H1 (cell line): ENCODE measurements around the gene DHRS3. TPM values are rescaled to one million over a fixed set of nuclear protein-coding genes. Genes with fewer than 3 reads are reported as not detected.

Source experiments
- CTCF ChIA-PET: fragments of 300-600 bp; sonication (Branson Sonifier 250); formaldehyde crosslinking; loops from one replicate; lab custom pipeline; 2021; ENCODE audit not compliant: partially characterized antibody; lab: Charles Lee
- POLR2A ChIA-PET: fragments of 300-600 bp; sonication (Branson Sonifier 250); formaldehyde crosslinking; loops from one replicate; lab custom pipeline; 2021; ENCODE audit warnings: inconsistent platforms; ENCODE audit not compliant: partially characterized antibody; lab: Charles Lee
- DNase-seq, 2 experiments: peaks; one replicate each; pipeline versions ENCODE4 v3.0.0 to v3.0.0-alpha.2; 2010 to 2022; ENCODE audit warnings: low spot score in 2 of 2, low read depth in 1 of 2, mixed read lengths in 1 of 2
- FAIRE-seq: peaks from 2 replicates; lab custom pipeline; 2011; peaks lifted over from hg19 to GRCh38; lab: Jason Lieb, UNC
- H2AFZ ChIP-seq: 2 replicates; pipeline ENCODE4 v1.8.1; 2012; ENCODE audit warnings: low read length, inconsistent platforms
- H2AK5ac ChIP-seq: 2 replicates; pipeline ENCODE4 v1.6.1; 2013; ENCODE audit warnings: low read depth, low read length
- H2BK120ac ChIP-seq: replicated peaks from 2 replicates; pipeline ENCODE3; 2013; ENCODE audit warnings: low read depth, low read length, inconsistent platforms
- H2BK12ac ChIP-seq: 2 replicates; pipeline ENCODE4 v1.6.1; 2013; ENCODE audit warnings: low read depth, low read length
- H2BK15ac ChIP-seq: 2 replicates; pipeline ENCODE4 v1.6.1; 2013; ENCODE audit warnings: low read length
- H2BK20ac ChIP-seq: 2 replicates; pipeline ENCODE4 v1.6.1; 2013; ENCODE audit warnings: low read length
- H2BK5ac ChIP-seq: 2 replicates; pipeline ENCODE4 v1.6.1; 2013; ENCODE audit warnings: low read depth, low read length
- H3K14ac ChIP-seq: 2 replicates; pipeline ENCODE4 v1.6.1; 2013; ENCODE audit warnings: inconsistent platforms; ENCODE audit not compliant: insufficient read length
- H3K18ac ChIP-seq: 2 replicates; pipeline ENCODE4 v1.6.1; 2013; ENCODE audit warnings: low read length; ENCODE audit errors: extremely low read depth
- H3K23ac ChIP-seq: 2 replicates; pipeline ENCODE4 v1.6.1; 2013; ENCODE audit warnings: inconsistent platforms; ENCODE audit not compliant: insufficient read length
- H3K23me2 ChIP-seq: 2 replicates; pipeline ENCODE4 v1.6.1; 2013; ENCODE audit warnings: low read depth, low read length
- H3K27ac ChIP-seq: 2 replicates; pipeline ENCODE4 v1.6.1; 2011; ENCODE audit warnings: low read depth, low read length, inconsistent platforms
- H3K27me3 ChIP-seq, 4 experiments: replicated peaks in 1 of 4; 1 replicate in 1 of 4; 2 replicates in 3 of 4; pipeline versions ENCODE4 v1.6.1 to v1.8.1; 2011 to 2013; ENCODE audit warnings: low read length in 3 of 4, mild to moderate bottlenecking in 3 of 4, inconsistent platforms in 2 of 4, mixed read lengths in 2 of 4, moderate library complexity in 1 of 4; ENCODE audit not compliant: control insufficient read depth in 3 of 4, insufficient read depth in 3 of 4; ENCODE audit errors: extremely low read depth in 1 of 4
- H3K36me3 ChIP-seq, 4 experiments: 2 replicates each; pipeline versions ENCODE4 v1.6.1 to v1.8.1; 2011 to 2013; ENCODE audit warnings: mild to moderate bottlenecking in 4 of 4, low read length in 3 of 4, moderate library complexity in 2 of 4, control low read depth in 1 of 4, inconsistent platforms in 1 of 4; ENCODE audit not compliant: insufficient read depth in 4 of 4, control insufficient read depth in 2 of 4
- H3K4ac ChIP-seq: replicated peaks from 2 replicates; pipeline ENCODE3; 2013; ENCODE audit warnings: low read length, low read depth, mixed read lengths, inconsistent platforms; ENCODE audit not compliant: insufficient read length
- H3K4me1 ChIP-seq, 4 experiments: replicated peaks in 1 of 4; 1 replicate in 1 of 4; 2 replicates in 3 of 4; pipeline versions ENCODE4 v1.6.1 to v1.8.1; 2011 to 2013; ENCODE audit warnings: low read length in 3 of 4, inconsistent platforms in 2 of 4, mixed read lengths in 1 of 4; ENCODE audit not compliant: insufficient read depth in 4 of 4, control insufficient read depth in 3 of 4
- H3K4me2 ChIP-seq, 2 experiments: 2 replicates each; pipeline versions ENCODE4 v1.6.1 to v1.8.1; 2011 to 2013; ENCODE audit warnings: low read depth in 2 of 2, low read length in 2 of 2, control low read depth in 1 of 2, inconsistent platforms in 1 of 2, mild to moderate bottlenecking in 1 of 2; ENCODE audit not compliant: insufficient read depth in 1 of 2
- H3K4me3 ChIP-seq, 4 experiments: fragments of 200-600, 300-600 bp in 1 of 4; sonication (generic), shearing (Covaris generic), sonication (Bioruptor Twin) in 1 of 4; 2 replicates each; pipeline versions ENCODE4 v1.5.1 to v1.8.1; 2011 to 2016; ENCODE audit warnings: low read length in 4 of 4, low read depth in 3 of 4, control low read depth in 2 of 4, inconsistent platforms in 2 of 4, mild to moderate bottlenecking in 2 of 4, mixed read lengths in 1 of 4, moderate library complexity in 1 of 4; ENCODE audit not compliant: insufficient read depth in 2 of 4; ENCODE audit errors: extremely low read depth in 1 of 4
- H3K56ac ChIP-seq: replicated peaks from 2 replicates; pipeline ENCODE3; 2013; ENCODE audit warnings: low read depth, mild to moderate bottlenecking, mixed read lengths, low read length, inconsistent platforms; ENCODE audit not compliant: insufficient read length
- H3K79me1 ChIP-seq: 2 replicates; pipeline ENCODE4 v1.6.1; 2013; ENCODE audit warnings: low read depth, low read length, control low read depth
- H3K79me2 ChIP-seq, 2 experiments: 2 replicates each; pipeline versions ENCODE4 v1.6.1 to v1.8.1; 2012 to 2013; ENCODE audit warnings: low read length in 2 of 2, mild to moderate bottlenecking in 2 of 2, inconsistent platforms in 1 of 2; ENCODE audit not compliant: insufficient read depth in 2 of 2, control insufficient read depth in 1 of 2
- H3K9ac ChIP-seq, 4 experiments: replicated peaks in 1 of 4; 1 replicate in 1 of 4; 2 replicates in 3 of 4; pipeline versions ENCODE4 v1.6.1 to v1.8.1; 2011 to 2013; ENCODE audit warnings: low read depth in 3 of 4, low read length in 3 of 4, control low read depth in 2 of 4, mild to moderate bottlenecking in 2 of 4, moderate library complexity in 2 of 4, inconsistent platforms in 1 of 4; ENCODE audit errors: extremely low read depth in 1 of 4
- H3K9me3 ChIP-seq, 2 experiments: 2 replicates each; pipeline versions ENCODE4 v1.6.1 to v1.8.1; 2012 to 2013; ENCODE audit warnings: mild to moderate bottlenecking in 2 of 2, moderate library complexity in 2 of 2, control low read depth in 1 of 2, inconsistent platforms in 1 of 2, low read depth in 1 of 2, low read length in 1 of 2, mixed read lengths in 1 of 2; ENCODE audit not compliant: insufficient read depth in 2 of 2
- H4K20me1 ChIP-seq, 2 experiments: replicated peaks in 1 of 2; 2 replicates each; pipeline versions ENCODE3 to v1.8.1; 2011 to 2013; ENCODE audit warnings: inconsistent platforms in 2 of 2, low read length in 2 of 2, mild to moderate bottlenecking in 1 of 2; ENCODE audit not compliant: insufficient read depth in 2 of 2, control insufficient read depth in 1 of 2
- H4K5ac ChIP-seq: 2 replicates; pipeline ENCODE4 v1.6.1; 2013; ENCODE audit warnings: low read length, low read depth, mixed read lengths, inconsistent platforms; ENCODE audit not compliant: insufficient read length
- H4K8ac ChIP-seq: 2 replicates; pipeline ENCODE4 v1.8.0; 2013; ENCODE audit warnings: mild to moderate bottlenecking, moderate library complexity, low read length, inconsistent platforms; ENCODE audit not compliant: insufficient read depth; ENCODE audit errors: extremely low read depth
- H4K91ac ChIP-seq: replicated peaks from 2 replicates; pipeline ENCODE3; 2013; ENCODE audit warnings: low read length, mixed read lengths, inconsistent platforms; ENCODE audit not compliant: insufficient read length
- ASH2L ChIP-seq: fragments of 200-600, 300-600 bp; sonication (generic); IDR thresholded peaks from one replicate; pipeline ENCODE4 v1.7.1; 2017; ENCODE audit warnings: low read length
- ATF3 ChIP-seq: IDR thresholded peaks from 2 replicates; pipeline ENCODE4 v1.6.1; 2011; ENCODE audit warnings: low read depth, mild to moderate bottlenecking, low read length; ENCODE audit not compliant: insufficient read depth
- CBX5 ChIP-seq: fragments of 300-800, 300-1000 bp; sonication (generic); IDR thresholded peaks from 2 replicates; pipeline ENCODE4 v1.7.1; 2016; ENCODE audit warnings: antibody characterized with exemption, low read length, low read depth
- CEBPB ChIP-seq: IDR thresholded peaks from 2 replicates; pipeline ENCODE4 v1.6.1; 2012; ENCODE audit warnings: low read depth, low read length
- RFX5 ChIP-seq: IDR thresholded peaks from 2 replicates; pipeline ENCODE4 v1.6.1; 2011; ENCODE audit warnings: low read depth, low read length, improper control_type of control experiment, borderline replicate concordance
- RNF2 ChIP-seq: fragments of 200-900, 300-1000 bp; sonication (generic); IDR thresholded peaks from 2 replicates; pipeline ENCODE4 v1.7.1; 2016; ENCODE audit warnings: borderline replicate concordance, low read depth, mild to moderate bottlenecking, antibody characterized with exemption, low read length; ENCODE audit not compliant: poor library complexity, severe bottlenecking; ENCODE audit errors: missing control alignments
- SIN3A ChIP-seq, 2 experiments: IDR thresholded peaks in 1 of 2; conservative IDR thresholded peaks in 1 of 2; 2 replicates each; pipeline ENCODE4 v1.6.1; 2011 to 2012; ENCODE audit warnings: low read length in 2 of 2, improper control_type of control experiment in 1 of 2, low read depth in 1 of 2, mild to moderate bottlenecking in 1 of 2
- TAF7 ChIP-seq: optimal IDR thresholded peaks from 2 replicates; pipeline ENCODE3; 2011; ENCODE audit warnings: low read depth, mild to moderate bottlenecking, inconsistent platforms, low read length, moderate library complexity, borderline replicate concordance
- TCF12 ChIP-seq: IDR thresholded peaks from 2 replicates; pipeline ENCODE4 v1.6.1; 2011; ENCODE audit warnings: low read depth, mild to moderate bottlenecking, low read length
- WGBS, 2 experiments: shearing (Covaris generic) in 1 of 2; methylation state at CpG; one replicate each; pipeline versions ENCODE4 v1.1.6 to v1.1.7; 2013 to 2015; ENCODE audit warnings: low lambda C conversion rate in 2 of 2, mixed read lengths in 2 of 2, inconsistent platforms in 1 of 2, low coverage in 1 of 2, missing lambda C conversion rate in 1 of 2; ENCODE audit not compliant: insufficient replicate concordance in 2 of 2, insufficient coverage in 1 of 2, insufficient read length in 1 of 2; ENCODE audit errors: extremely low coverage in 1 of 2, missing lambda C conversion rate in 1 of 2; 5-methylcytosine and 5-hydroxymethylcytosine counted together
- polyA plus RNA-seq, 7 experiments: library from polyadenylated mRNA; depleted of rRNA in 3 of 7; stranded (reverse) in 5 of 7; unstranded in 2 of 7; fragments of >200 nt in 5 of 7; fragments of 200-250 nt in 2 of 7; gene quantifications; 1 replicate in 5 of 7; 2 replicates in 1 of 7; 4 replicates in 1 of 7; pipeline versions ENCODE4 v1.2.1 to v1.2.3, GENCODE V29; 2011 to 2013; ENCODE audit warnings: missing spikeins in 2 of 7, mixed read lengths in 2 of 7
- total RNA-seq: library from RNA; stranded (reverse); fragmentation: NEBNext Ultra II Directional; extraction: Animal tissue kit (Norgen Biotek cat#: 25700); gene quantifications from 2 replicates; pipeline ENCODE4 v1.2.1, GENCODE V29; 2021

The DHRS3 gene
- total and polyA plus RNA-seq, 2 of the 8 experiments (the other 6 are each of a cell fraction or from before 2014, with no cell fraction given): 32.5 to 36.4 TPM

- H3K9me3 ChIP-seq: no peaks in the 10 kb centered on the region
- H2BK15ac ChIP-seq: peak overlapping the region; percentile 89; the same call in 1 of the 2 replicates
- peaks cover 3 to 21% (median 9%) of the 10 kb centered on the region in 4 experiments; a peak in 6 of 7 replicates for H3K4me1 ChIP-seq
- peak overlapping the region; percentile 92; the same call in 1 of the 2 replicates for H2BK12ac ChIP-seq
- H4K91ac ChIP-seq: peak overlapping the region; percentile 23
- H3K56ac ChIP-seq: no peak overlapping the region
- no peak overlapping the region for H3K14ac ChIP-seq
- ChIA-PET CTCF (interaction anchor here (0.6 to 11.2 kb wide), 20 partner anchors 8 to 551 kb away, joined by 3 to 130 read pairs (median 3); no protein-coding TSS in a partner anchor), POLR2A (interaction anchor here (0.9 to 11.4 kb wide), 4 partner anchors 13 to 344 kb away, joined by 3 to 107 read pairs (median 4); no protein-coding TSS in a partner anchor)
- H2BK20ac ChIP-seq: 0 out of 2 replicates have a peak overlapping the region, but pooled peaks have one; percentile 55
- no peaks in the 10 kb centered on the region; a peak in 1 of 7 replicates for H3K27me3 ChIP-seq
- H4K8ac ChIP-seq: no peak overlapping the region
- FAIRE-seq (no peak), DNase-seq (no peak)
- H3K23ac ChIP-seq: no peak overlapping the region
- no peak overlapping the region for H2AFZ ChIP-seq
- H4K20me1 ChIP-seq: no peaks in the 10 kb centered on the region
- peaks cover 20% of the 10 kb centered on the region for H3K23me2 ChIP-seq
- H3K4ac ChIP-seq: peak overlapping the region; percentile 62
- no peak overlapping the region for H3K9ac ChIP-seq
- no peak overlapping the region for H3K27ac ChIP-seq
- no peak overlapping the region for H3K4me3 ChIP-seq
- WGBS, 2 experiments: 92% methylated on average over 15 of the region's 15 CpGs; no CpG with 5 or more reads in 1 of the 2 experiments
- H3K36me3 ChIP-seq: no peaks in the 10 kb centered on the region
- H3K79me2 ChIP-seq: no peaks in the 10 kb centered on the region
- no peak overlapping the region for H4K5ac ChIP-seq
- H2BK5ac ChIP-seq: peak overlapping the region; percentile 77; the same call in 1 of the 2 replicates
- H3K4me2 ChIP-seq: no peak overlapping the region; a peak in 1 of 4 replicates
- H2AK5ac ChIP-seq: peak overlapping the region; percentile 93
- no peak overlapping the region for H2BK120ac ChIP-seq
- H3K79me1 ChIP-seq: no peaks in the 10 kb centered on the region; the same call in 1 of the 2 replicates
- H3K18ac ChIP-seq: peak overlapping the region; percentile 66; the same call in 1 of the 2 replicates
- TF ChIP-seq TAF7 (no peak), CBX5 (no peak), ATF3 (no peak), CEBPB (no peak), RFX5 (no peak), RNF2 (no peak), ASH2L (no peak), SIN3A (conservative IDR thresholded peaks at IDR 0.05 in 1 of 2, IDR thresholded peaks at IDR 0.05 in 1 of 2; ENCODE audit: low read depth in 1 of 2, low read length in 2 of 2) (no peak), TCF12 (no peak)
These were observed 3.6 kb upstream of the DHRS3 start for GRCh38 chr1:12621346-12622335.
